BJ (cell line): Measurements from ENCODE around the gene NFKBIZ. TPM values are rescaled to one million over a fixed set of nuclear protein-coding genes. Genes with fewer than 3 reads are reported as not detected.

Source experiments
- CTCF ChIA-PET: fragments of 350-600 bp; formaldehyde crosslinking; extraction: SDS; loops from one replicate; lab custom pipeline; 2021; ENCODE audit warnings: antibody characterized with exemption, inconsistent platforms; lab: Yijun Ruan, JAX
- POLR2A ChIA-PET: fragments of 300-600 bp; sonication (Branson Sonifier 250); formaldehyde crosslinking; extraction: SDS; loops from one replicate; lab custom pipeline; 2021; ENCODE audit warnings: antibody characterized with exemption; lab: Charles Lee
- DNase-seq: peaks from one replicate; pipeline ENCODE4 v3.0.0-alpha.2; 2011; ENCODE audit warnings: low read depth
- H3K27me3 ChIP-seq: 2 replicates; pipeline ENCODE4 v1.6.0; 2011; ENCODE audit warnings: low read length; ENCODE audit not compliant: control insufficient read depth, insufficient read depth
- H3K36me3 ChIP-seq: 2 replicates; pipeline ENCODE4 v1.5.1; 2011; ENCODE audit warnings: low read length; ENCODE audit not compliant: control insufficient read depth, insufficient read depth
- H3K4me3 ChIP-seq: 2 replicates; pipeline ENCODE4 v1.5.1; 2011; ENCODE audit warnings: low read depth, mild to moderate bottlenecking, control low read depth, low read length
- polyA plus RNA-seq: library from polyadenylated mRNA; depleted of rRNA; stranded (reverse); fragments of >200 nt; gene quantifications from 2 replicates; pipeline ENCODE4 v1.2.3, GENCODE V29; 2011
- TF ChIP-seq, protein P1 (sequence below): IDR thresholded peaks from 2 replicates; pipeline ENCODE4 v1.5.1; 2011; ENCODE audit warnings: low read depth, mild to moderate bottlenecking, control low read depth, inconsistent platforms, low read length, moderate library complexity; ENCODE audit not compliant: insufficient read depth

Gene NFKBIZ
- polyA plus RNA-seq, 1 experiment = 50.1 TPM

DNA sequence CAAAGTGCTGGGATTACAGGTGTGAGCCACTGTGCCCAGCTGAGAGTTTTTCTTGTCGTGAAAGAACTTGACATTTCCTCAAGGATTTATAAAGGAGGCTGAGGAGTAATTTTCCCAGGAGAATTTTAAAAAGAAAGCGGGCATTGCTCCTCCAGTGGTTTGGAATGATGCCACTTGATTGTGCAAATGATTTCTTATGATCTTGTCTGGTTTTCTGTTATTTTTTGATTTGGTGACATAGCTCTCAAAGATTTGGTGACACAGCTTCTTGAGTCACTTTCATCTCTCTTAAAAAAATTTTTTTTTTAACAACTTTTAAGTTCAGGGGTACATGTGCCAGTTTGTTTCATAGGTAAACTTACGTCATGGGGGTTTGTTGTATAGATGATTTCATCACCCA is 24.6 kb upstream of the NFKBIZ start:
- Histone ChIP-seq H3K27me3 (no peaks in the 10 kb centered on the region), H3K36me3 (peaks cover 5% of the 10 kb centered on the region), H3K4me3 (no peak overlapping the region)
- ChIA-PET POLR2A (no interaction called here), CTCF (interaction anchor here (1.4 to 3.7 kb wide), 3 partner anchors 14 to 404 kb away, joined by 3 to 16 read pairs (median 3); no protein-coding TSS in a partner anchor)
- no peak for DNase-seq
- TF ChIP-seq, protein P1, sequence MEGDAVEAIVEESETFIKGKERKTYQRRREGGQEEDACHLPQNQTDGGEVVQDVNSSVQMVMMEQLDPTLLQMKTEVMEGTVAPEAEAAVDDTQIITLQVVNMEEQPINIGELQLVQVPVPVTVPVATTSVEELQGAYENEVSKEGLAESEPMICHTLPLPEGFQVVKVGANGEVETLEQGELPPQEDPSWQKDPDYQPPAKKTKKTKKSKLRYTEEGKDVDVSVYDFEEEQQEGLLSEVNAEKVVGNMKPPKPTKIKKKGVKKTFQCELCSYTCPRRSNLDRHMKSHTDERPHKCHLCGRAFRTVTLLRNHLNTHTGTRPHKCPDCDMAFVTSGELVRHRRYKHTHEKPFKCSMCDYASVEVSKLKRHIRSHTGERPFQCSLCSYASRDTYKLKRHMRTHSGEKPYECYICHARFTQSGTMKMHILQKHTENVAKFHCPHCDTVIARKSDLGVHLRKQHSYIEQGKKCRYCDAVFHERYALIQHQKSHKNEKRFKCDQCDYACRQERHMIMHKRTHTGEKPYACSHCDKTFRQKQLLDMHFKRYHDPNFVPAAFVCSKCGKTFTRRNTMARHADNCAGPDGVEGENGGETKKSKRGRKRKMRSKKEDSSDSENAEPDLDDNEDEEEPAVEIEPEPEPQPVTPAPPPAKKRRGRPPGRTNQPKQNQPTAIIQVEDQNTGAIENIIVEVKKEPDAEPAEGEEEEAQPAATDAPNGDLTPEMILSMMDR = no peak

DNA sequence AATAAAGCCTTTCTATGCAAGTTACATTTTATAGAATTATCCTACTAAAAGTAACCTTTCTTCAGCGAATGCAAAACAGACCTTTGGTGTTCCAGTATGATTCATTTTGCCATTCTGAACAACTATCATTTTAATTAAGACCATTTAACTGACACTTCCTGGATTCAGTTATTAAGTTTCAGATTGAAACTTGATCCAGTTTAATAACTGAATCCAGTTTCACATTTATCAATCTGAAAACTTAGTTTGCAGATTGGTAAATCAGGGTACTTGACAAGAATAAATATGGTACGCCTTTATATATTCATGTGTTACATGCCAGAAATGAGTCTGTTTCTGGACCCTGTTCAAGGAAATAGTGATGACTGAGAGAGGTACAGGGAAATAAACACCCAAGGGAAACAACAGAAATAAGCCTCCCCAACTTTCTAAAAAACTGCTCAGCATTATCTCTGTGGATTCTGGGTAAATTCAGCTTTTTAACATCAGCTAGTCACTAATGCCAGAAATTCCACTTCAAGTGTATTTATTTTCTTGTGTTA is 23.3 kb upstream of the NFKBIZ start:
- Histone ChIP-seq H3K4me3 (no peak overlapping the region), H3K36me3 (peaks cover 5% of the 10 kb centered on the region), H3K27me3 (no peaks in the 10 kb centered on the region)
- DNase-seq = no peak
- CTCF ChIA-PET = interaction anchor here (1.2 kb wide), 1 partner anchor 399 kb away, joined by 5 read pairs; no protein-coding TSS in a partner anchor
- TF ChIP-seq, protein P1 = no peak
- POLR2A ChIA-PET = no interaction called here

DNA sequence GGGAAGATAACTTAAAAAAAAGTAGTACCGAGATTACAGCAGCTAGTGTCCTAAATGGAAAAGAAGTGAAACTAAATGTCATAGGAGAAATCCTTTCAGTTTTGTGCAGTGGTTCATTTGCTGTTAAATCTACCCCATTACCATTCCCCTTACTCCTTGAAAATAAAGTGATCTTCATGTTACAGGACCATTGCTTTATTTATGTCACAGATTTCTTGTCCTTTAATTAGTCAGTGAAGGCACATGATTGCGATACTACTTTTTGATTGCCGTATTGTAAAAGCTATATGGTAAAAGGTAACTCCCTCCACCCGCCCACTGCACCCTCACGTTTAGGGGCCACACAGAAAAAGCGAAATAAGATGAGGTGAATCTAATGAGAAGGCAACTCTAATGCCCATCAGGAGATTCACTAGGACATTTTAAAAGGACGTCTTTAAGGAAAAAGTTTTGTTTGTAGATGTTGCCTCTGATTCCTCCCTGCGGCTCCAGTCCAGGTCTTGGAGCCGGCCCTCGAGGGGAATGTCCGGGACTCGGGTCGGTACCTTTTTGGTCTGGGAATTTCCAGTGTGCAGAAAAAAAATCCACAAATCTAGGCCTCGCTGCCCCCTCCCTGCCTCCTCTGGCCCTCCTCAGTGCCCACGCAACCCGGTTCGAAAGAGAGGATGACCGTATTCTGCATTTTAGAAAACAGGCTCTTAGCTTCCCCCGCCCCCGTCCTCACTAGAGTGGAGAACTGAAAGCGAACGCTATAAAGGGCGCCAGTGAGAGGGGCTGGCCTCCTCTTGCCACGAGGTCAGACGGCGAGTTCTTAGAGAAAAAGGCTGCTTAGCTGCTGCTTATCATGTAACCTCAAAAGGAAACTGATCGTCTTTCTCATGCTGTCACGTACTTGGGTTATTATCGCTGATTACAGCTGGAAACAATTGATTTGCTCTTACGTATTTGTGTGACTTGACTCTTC is 21.8 kb upstream of the NFKBIZ start:
- ChIA-PET CTCF (interaction anchor here (0.8 to 1.3 kb wide), 5 partner anchors 10 to 402 kb away, joined by 3 to 6 read pairs (median 3); no protein-coding TSS in a partner anchor), POLR2A (interaction anchor here (0.5 to 1.3 kb wide), 3 partner anchors 22 to 1173 kb away, joined by 3 to 7 read pairs (median 3); partner anchors contain the start of gene NFKBIZ)
- H3K27me3 ChIP-seq = no peaks in the 10 kb centered on the region
- TF ChIP-seq, protein P1 = no peak
- no peak for DNase-seq
- H3K36me3 ChIP-seq = no peaks in the 10 kb centered on the region
- H3K4me3 ChIP-seq = peak overlapping the region; percentile 44

DNA sequence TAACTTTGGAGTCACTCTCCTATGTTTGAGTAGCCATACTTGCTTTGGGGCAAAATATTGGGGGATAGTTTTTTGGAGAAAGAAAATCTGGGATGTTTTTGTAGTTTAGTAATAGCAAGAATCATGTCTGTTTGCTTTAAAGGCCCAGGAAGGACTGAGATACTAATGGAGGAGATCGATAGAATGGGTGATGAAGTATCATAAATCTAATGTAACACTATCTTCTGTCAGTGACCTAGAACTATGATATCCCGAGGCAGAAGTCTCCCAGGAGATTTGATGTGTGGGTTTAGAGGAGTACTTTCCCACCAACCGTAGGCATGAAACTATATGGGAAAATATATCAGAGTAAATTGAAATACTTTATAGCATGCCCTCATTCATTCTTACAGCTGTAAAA is 21.0 kb upstream of the NFKBIZ start:
- TF ChIP-seq, protein P1 = no peak
- peak overlapping the region; percentile 44 for H3K4me3 ChIP-seq
- no peaks in the 10 kb centered on the region for H3K27me3 ChIP-seq
- CTCF ChIA-PET = no interaction called here
- POLR2A ChIA-PET = interaction anchor here (0.7 kb wide), 1 partner anchor 23 kb away, joined by 3 read pairs; no protein-coding TSS in a partner anchor
- no peaks in the 10 kb centered on the region for H3K36me3 ChIP-seq
- DNase-seq = no peak
